Karpas-422 (cell line): ENCODE data around the gene ATP13A2. TPM values are rescaled to one million over a fixed set of nuclear protein-coding genes. Genes with fewer than 3 reads are reported as not detected.
"Not testable (repeated sequence)": the region's sequence is repeated elsewhere in the genome, so short reads cannot be mapped to it uniquely, and the experiment has no call there.

Source experiments
- DNase-seq: peaks from one replicate; pipeline ENCODE4 v3.0.0-alpha.2; 2015
- H2AFZ ChIP-seq: fragments of 200-600 bp; sonication (generic); 2 replicates; pipeline ENCODE4 v1.6.1; 2014; ENCODE audit warnings: antibody characterized with exemption, low read length, mixed read lengths
- H3K27ac ChIP-seq: fragments of 200-600 bp; sonication (generic); 2 replicates; pipeline ENCODE4 v1.5.1; 2014; ENCODE audit warnings: mild to moderate bottlenecking, low read length, moderate library complexity
- H3K27me3 ChIP-seq: fragments of 200-600 bp; sonication (generic); 2 replicates; pipeline ENCODE4 v1.6.1; 2014; ENCODE audit warnings: low read length, mixed read lengths
- H3K36me3 ChIP-seq: fragments of 200-600 bp; sonication (generic); 2 replicates; pipeline ENCODE4 v1.6.1; 2014; ENCODE audit warnings: low read length, mixed read lengths; ENCODE audit not compliant: insufficient read depth
- H3K4me1 ChIP-seq: fragments of 200-600 bp; sonication (generic); 2 replicates; pipeline ENCODE4 v1.6.1; 2014; ENCODE audit warnings: mild to moderate bottlenecking, low read length, mixed read lengths
- H3K4me2 ChIP-seq: fragments of 200-600 bp; sonication (generic); 2 replicates; pipeline ENCODE4 v1.6.1; 2014; ENCODE audit warnings: low read length, low read depth, mild to moderate bottlenecking; ENCODE audit not compliant: poor library complexity, severe bottlenecking
- H3K4me3 ChIP-seq: fragments of 200-600 bp; sonication (generic); 2 replicates; pipeline ENCODE4 v1.5.1; 2014; ENCODE audit warnings: mild to moderate bottlenecking, antibody characterized with exemption, low read length, mixed read lengths
- H3K79me2 ChIP-seq: fragments of 200-600 bp; sonication (generic); 2 replicates; pipeline ENCODE4 v1.6.1; 2014; ENCODE audit warnings: mild to moderate bottlenecking, low read length, mixed read lengths
- H3K9ac ChIP-seq: fragments of 200-600 bp; sonication (generic); 2 replicates; pipeline ENCODE4 v1.6.0; 2014; ENCODE audit warnings: low read length
- H3K9me2 ChIP-seq: fragments of 200-600 bp; sonication (generic), shearing (Covaris generic); replicated peaks from 2 replicates; pipeline ENCODE4 v1.6.0; 2014; ENCODE audit warnings: mild to moderate bottlenecking, low read length, moderate library complexity; ENCODE audit not compliant: insufficient read depth
- H3K9me3 ChIP-seq: fragments of 300-700, 200-600 bp; sonication (generic); 2 replicates; pipeline ENCODE4 v1.6.1; 2014; ENCODE audit warnings: low read length, mixed read lengths
- H4K20me1 ChIP-seq: fragments of 200-600 bp; sonication (generic); 2 replicates; pipeline ENCODE4 v1.6.1; 2014; ENCODE audit warnings: mild to moderate bottlenecking, antibody characterized with exemption, low read length, low read depth; ENCODE audit not compliant: insufficient read depth
- total RNA-seq: library from RNA; depleted of rRNA; stranded (reverse); fragments of >200 nt; shearing (Covaris generic); gene quantifications from 2 replicates; pipeline ENCODE4 v1.2.3, GENCODE V29; 2014; ENCODE audit warnings: low replicate concordance; rRNA removed

ATP13A2 gene
- total RNA-seq, 1 experiment from 2014 or later, result 13.6 TPM

DNA sequence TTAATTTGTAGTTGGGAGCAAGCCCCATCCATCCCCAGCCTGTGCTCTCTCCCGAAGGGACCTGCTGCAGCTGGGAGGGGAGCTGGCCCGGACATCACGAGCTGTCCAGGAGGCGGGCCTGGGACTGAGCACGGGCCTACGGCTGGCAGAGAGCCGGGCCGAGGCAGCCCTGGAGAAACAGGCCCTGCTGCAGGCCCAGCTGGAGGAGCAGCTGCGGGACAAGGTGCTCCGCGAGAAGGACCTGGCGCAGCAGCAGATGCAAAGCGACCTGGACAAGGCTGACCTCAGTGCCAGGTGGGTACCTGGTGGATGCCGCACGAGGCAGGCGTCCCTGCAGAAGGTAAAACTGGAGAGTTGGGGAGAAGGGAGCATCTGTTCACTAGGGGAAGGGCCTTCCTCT, 75.1 kb downstream of the ATP13A2 start:
- not testable (repeated sequence) for H3K27me3 ChIP-seq, H3K9ac ChIP-seq, H3K9me2 ChIP-seq, H3K4me3 ChIP-seq, H3K4me1 ChIP-seq, DNase-seq, H3K9me3 ChIP-seq, H3K79me2 ChIP-seq, H2AFZ ChIP-seq, H4K20me1 ChIP-seq, H3K4me2 ChIP-seq, H3K27ac ChIP-seq, H3K36me3 ChIP-seq

Other genes with a start within 250 kb of the ATP13A2 start
- gene RNU1-2, start 115.9 kb downstream of the ATP13A2 start, total RNA-seq, result under 0.01 TPM in 2 replicates
- 12.1 and 29.1 TPM in 2 replicates for gene CROCC, start 90.0 kb downstream of the ATP13A2 start, total RNA-seq
- not detected in 2 replicates for gene MFAP2, start 31.3 kb downstream of the ATP13A2 start, total RNA-seq
- 157 and 172 TPM in 2 replicates for gene SDHB, start 42.1 kb upstream of the ATP13A2 start, total RNA-seq
- gene PADI2, start 107.5 kb upstream of the ATP13A2 start, total RNA-seq, result not detected in 2 replicates
- not detected in 2 replicates for gene PADI1, start 193.2 kb upstream of the ATP13A2 start, total RNA-seq
- gene PADI3, start 237.2 kb upstream of the ATP13A2 start, total RNA-seq, result not detected in 2 replicates